Astrocyte (in vitro differentiated cells and primary cell): ENCODE measurements around the gene CIDEB. TPM values are rescaled to one million over a fixed set of nuclear protein-coding genes. Genes with fewer than 3 reads are reported as not detected.
A peak's percentile ranks its signal among the peaks of the same experiment; 100 is the strongest.

Experiments used
- DNase-seq: peaks from one replicate; pipeline ENCODE4 v3.0.0-alpha.2; 2010; ENCODE audit warnings: low read depth
- FAIRE-seq: peaks from 2 replicates; lab custom pipeline; 2011; peaks lifted over from hg19 to GRCh38; lab: Jason Lieb, UNC
- H2AFZ ChIP-seq: 2 replicates; pipeline ENCODE4 v1.6.0; 2012; ENCODE audit warnings: low read depth, low read length, inconsistent platforms
- H3K27ac ChIP-seq: 2 replicates; pipeline ENCODE4 v1.5.1; 2011; ENCODE audit warnings: low read depth, low read length, inconsistent platforms
- H3K27me3 ChIP-seq: 2 replicates; pipeline ENCODE4 v1.6.0; 2011; ENCODE audit warnings: low read length, inconsistent platforms; ENCODE audit not compliant: insufficient read depth
- H3K36me3 ChIP-seq: 2 replicates; pipeline ENCODE4 v1.5.1; 2011; ENCODE audit warnings: low read length, inconsistent platforms; ENCODE audit not compliant: insufficient read depth
- H3K4me1 ChIP-seq: 2 replicates; pipeline ENCODE4 v1.5.1; 2011; ENCODE audit warnings: low read length, inconsistent platforms; ENCODE audit not compliant: insufficient read depth
- H3K4me2 ChIP-seq: 2 replicates; pipeline ENCODE4 v1.6.0; 2012; ENCODE audit warnings: low read length, inconsistent platforms
- H3K4me3 ChIP-seq: 2 replicates; pipeline ENCODE4 v1.5.1; 2011; ENCODE audit warnings: low read depth, mild to moderate bottlenecking, low read length, inconsistent platforms; ENCODE audit not compliant: insufficient read depth
- H3K79me2 ChIP-seq: 2 replicates; pipeline ENCODE4 v1.6.0; 2012; ENCODE audit warnings: mild to moderate bottlenecking, low read length, inconsistent platforms; ENCODE audit not compliant: insufficient read depth
- H3K9ac ChIP-seq: 2 replicates; pipeline ENCODE4 v1.6.0; 2012; ENCODE audit warnings: mild to moderate bottlenecking, low read length, inconsistent platforms
- H3K9me3 ChIP-seq: 2 replicates; pipeline ENCODE4 v1.5.1; 2012; ENCODE audit warnings: low read depth, mild to moderate bottlenecking, low read length, inconsistent platforms; ENCODE audit not compliant: insufficient read depth
- H4K20me1 ChIP-seq: 2 replicates; pipeline ENCODE4 v1.6.0; 2012; ENCODE audit warnings: low read length, inconsistent platforms; ENCODE audit not compliant: insufficient read depth
- H3K27ac Mint-ChIP-seq: one replicate; pipeline ENCODE4 v1.8.0; 2021; ENCODE audit warnings: mild to moderate bottlenecking, mixed read lengths; ENCODE audit not compliant: unreplicated experiment
- H3K27me3 Mint-ChIP-seq: one replicate; pipeline ENCODE4 v1.8.0; 2021; ENCODE audit warnings: low read depth, mixed read lengths; ENCODE audit not compliant: unreplicated experiment
- H3K36me3 Mint-ChIP-seq: one replicate; pipeline ENCODE4 v1.8.0; 2021; ENCODE audit warnings: low read depth, mixed read lengths; ENCODE audit not compliant: unreplicated experiment
- H3K4me1 Mint-ChIP-seq: one replicate; pipeline ENCODE4 v1.8.0; 2021; ENCODE audit warnings: low read depth, mixed read lengths; ENCODE audit not compliant: unreplicated experiment
- H3K4me3 Mint-ChIP-seq: one replicate; pipeline ENCODE4 v1.8.0; 2021; ENCODE audit warnings: mild to moderate bottlenecking, moderate library complexity, mixed read lengths; ENCODE audit not compliant: unreplicated experiment
- H3K9me3 Mint-ChIP-seq: one replicate; pipeline ENCODE4 v1.8.0; 2021; ENCODE audit warnings: mild to moderate bottlenecking, mixed read lengths; ENCODE audit not compliant: unreplicated experiment
- CTCF ChIP-seq: IDR thresholded peaks from 2 replicates; pipeline ENCODE4 v1.5.1; 2011; ENCODE audit warnings: low read depth, mild to moderate bottlenecking, inconsistent platforms, low read length, moderate library complexity; ENCODE audit not compliant: insufficient read depth
- EZH2 ChIP-seq: IDR thresholded peaks from 2 replicates; pipeline ENCODE4 v1.6.1; 2012; ENCODE audit warnings: mild to moderate bottlenecking, low read length, inconsistent platforms; ENCODE audit not compliant: insufficient read depth
- total RNA-seq: library from RNA; stranded (reverse); gene quantifications from 2 replicates; pipeline ENCODE4 v1.2.1, GENCODE V29; 2021

CIDEB gene
- total RNA-seq, 1 donor from 2014 or later: not detected

GRCh38 chr14:24317141-24317928 lies 9.6 kb upstream of the CIDEB start:
- no peak overlapping the region for H2AFZ ChIP-seq
- H3K9me3 ChIP-seq: no peaks in the 10 kb centered on the region
- peaks cover 12% of the 10 kb centered on the region for H3K4me1 ChIP-seq
- no peak for FAIRE-seq
- H3K79me2 ChIP-seq: no peaks in the 10 kb centered on the region
- TF ChIP-seq CTCF (no peak), EZH2 (no peak)
- Mint-ChIP-seq H3K9me3 (peaks cover 2% of the 10 kb centered on the region), H3K4me1 (peaks cover 9% of the 10 kb centered on the region), H3K36me3 (peaks cover under 1% of the 10 kb centered on the region), H3K27ac (no peak overlapping the region), H3K4me3 (no peak overlapping the region), H3K27me3 (peaks cover 27% of the 10 kb centered on the region)
- no peak overlapping the region for H3K27ac ChIP-seq
- H3K9ac ChIP-seq: no peak overlapping the region
- no peak overlapping the region for H3K4me3 ChIP-seq
- peak; percentile 9 for DNase-seq
- H3K27me3 ChIP-seq: peaks cover 32% of the 10 kb centered on the region
- H3K36me3 ChIP-seq: no peaks in the 10 kb centered on the region
- peaks cover 6% of the 10 kb centered on the region for H4K20me1 ChIP-seq
- no peak overlapping the region for H3K4me2 ChIP-seq

- Mint-ChIP-seq H3K4me3 (no peak overlapping the region), H3K36me3 (peaks cover 5% of the 10 kb centered on the region), H3K27me3 (peaks cover 27% of the 10 kb centered on the region), H3K27ac (no peak overlapping the region), H3K9me3 (peaks cover 2% of the 10 kb centered on the region), H3K4me1 (peaks cover 7% of the 10 kb centered on the region)
- Histone ChIP-seq H2AFZ (peak overlapping the region; percentile 52), H3K4me2 (no peak overlapping the region), H3K27ac (no peak overlapping the region), H3K9me3 (no peaks in the 10 kb centered on the region), H3K4me1 (peaks cover 12% of the 10 kb centered on the region), H3K79me2 (no peaks in the 10 kb centered on the region), H3K9ac (no peak overlapping the region), H3K4me3 (no peak overlapping the region), H4K20me1 (peaks cover 12% of the 10 kb centered on the region), H3K36me3 (no peaks in the 10 kb centered on the region), H3K27me3 (peaks cover 31% of the 10 kb centered on the region)
- TF ChIP-seq CTCF (no peak), EZH2 (no peak)
- no peak for DNase-seq
- FAIRE-seq: no peak
These were observed 8.8 kb upstream of the CIDEB start for GRCh38 chr14:24316597-24316950.
